Hepatic stellate cell (primary cell): ENCODE measurements around the gene ILK.

Source experiments
- DNase-seq: peaks from one replicate; pipeline ENCODE4 v3.0.0; 2011; ENCODE audit warnings: low spot score

The ILK gene

DNA sequence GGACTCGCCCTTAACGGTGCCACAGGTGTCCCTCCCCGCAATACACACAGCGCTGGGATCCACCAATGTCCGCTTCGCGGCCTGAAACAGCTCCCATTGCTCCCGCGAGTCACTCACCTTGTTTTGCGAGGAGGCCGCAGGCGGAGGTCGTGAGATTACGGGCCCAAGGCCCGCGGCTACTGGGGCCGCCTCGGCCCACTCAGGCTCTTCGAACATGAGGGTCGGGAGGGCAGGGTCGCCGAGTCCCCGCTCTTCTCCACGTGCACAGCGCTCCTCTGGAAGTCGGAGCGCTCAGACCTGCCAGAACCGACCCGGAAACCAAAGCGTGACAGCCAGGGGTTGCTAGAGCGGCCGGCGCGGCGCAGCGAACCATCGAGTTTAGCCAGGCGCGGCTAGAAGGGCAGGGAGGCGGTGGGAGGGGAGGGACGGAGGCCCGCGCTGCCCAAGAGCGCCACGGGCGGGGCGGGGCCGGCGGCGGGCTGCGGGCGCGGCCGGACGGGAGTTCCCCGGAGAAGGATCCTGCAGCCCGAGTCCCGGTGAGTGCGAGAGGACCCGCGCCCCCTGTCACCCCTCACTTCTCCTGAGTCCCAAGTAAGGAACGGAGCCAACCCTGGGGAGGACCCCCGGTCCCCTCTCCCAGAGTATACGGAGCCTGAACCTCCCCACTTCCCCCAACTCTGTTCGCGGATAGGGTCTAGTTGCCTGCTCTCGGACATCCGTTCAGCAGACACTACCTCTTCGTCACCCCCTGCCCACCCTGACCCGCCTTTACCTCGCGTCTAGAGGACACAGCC lies at the start of gene ILK, which contains the start of gene RRP8:
Gene ILK, plus strand, starts transcription at position 488 of the 794 bp plus-strand sequence. CDS start 498 bp downstream, outside the sequence.
Gene RRP8, minus strand, starts transcription at position 330 of the 794 bp plus-strand sequence. Its CDS starts 114 bp downstream, at position 216.
- DNase-seq, result peak; percentile 94

DNA sequence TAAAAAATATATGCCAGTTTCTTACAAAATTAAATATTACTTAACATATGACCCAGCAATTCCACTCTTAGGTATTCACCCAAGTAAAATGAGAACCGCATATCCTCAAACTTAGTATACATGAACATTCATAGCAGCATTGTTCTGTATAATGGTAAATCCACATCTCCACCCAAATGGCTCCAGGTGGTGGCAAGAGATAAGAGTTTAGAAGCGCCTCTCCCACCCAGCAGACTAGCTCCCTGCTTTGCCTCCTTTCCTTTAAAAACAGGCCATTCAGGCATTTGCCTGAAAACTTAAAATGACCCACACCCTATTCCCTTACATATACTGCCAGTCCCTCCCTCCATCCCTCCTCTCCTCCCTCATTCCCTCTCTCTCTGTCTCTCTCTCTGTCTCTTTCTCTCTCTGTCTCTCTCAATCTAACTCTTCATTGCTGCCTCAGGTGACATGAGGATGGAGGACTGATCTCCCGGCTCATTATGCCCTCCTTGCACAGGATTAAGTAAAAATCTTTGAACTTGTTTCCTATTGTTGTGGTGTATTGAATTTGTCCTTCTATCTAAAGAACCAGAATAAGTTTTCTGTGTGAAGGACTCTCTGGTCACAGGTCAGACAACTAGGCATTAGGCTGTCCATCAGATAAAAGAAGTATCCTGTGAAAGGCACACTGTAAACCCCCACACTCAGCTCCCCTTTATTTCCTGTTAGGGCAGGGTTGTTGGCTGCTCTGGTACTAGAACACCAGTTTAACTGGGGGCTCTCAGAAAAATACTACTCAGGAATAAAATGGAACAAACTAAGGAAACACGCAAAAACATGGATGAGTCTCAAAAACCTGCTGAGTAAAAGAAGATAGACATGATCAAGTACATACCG lies 48.5 kb upstream of the ILK start:
- no peak for DNase-seq

GRCh38 chr11:6556139-6556949 lies 47.2 kb upstream of the ILK start:
- no peak for DNase-seq

DNA sequence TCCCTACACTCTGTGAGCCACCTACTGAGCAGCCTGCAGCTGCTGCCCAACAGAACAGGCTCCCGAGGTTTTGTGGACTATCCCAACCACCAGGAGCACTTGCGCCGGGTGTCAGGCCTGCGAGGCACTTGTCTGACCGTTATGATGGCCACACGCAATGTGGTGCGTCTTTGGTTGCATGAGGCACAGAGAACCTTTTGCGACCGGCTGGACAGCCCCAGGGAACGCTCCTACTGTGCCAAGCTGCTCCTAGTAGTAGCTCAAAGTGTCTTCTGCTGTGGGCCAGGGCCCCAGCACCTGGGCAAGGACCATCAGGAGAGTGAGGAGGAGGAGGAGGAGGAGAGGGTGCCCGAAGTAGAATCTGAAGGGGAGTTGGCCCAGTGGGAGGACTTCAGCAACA lies 46.5 kb upstream of the ILK start:
- DNase-seq, result no peak

GRCh38 chr11:6557761-6558674 lies 45.6 kb upstream of the ILK start:
- no peak for DNase-seq

- no peak for DNase-seq
Measured at GRCh38 chr11:6559369-6559768, 44.2 kb upstream of the ILK start.

DNA sequence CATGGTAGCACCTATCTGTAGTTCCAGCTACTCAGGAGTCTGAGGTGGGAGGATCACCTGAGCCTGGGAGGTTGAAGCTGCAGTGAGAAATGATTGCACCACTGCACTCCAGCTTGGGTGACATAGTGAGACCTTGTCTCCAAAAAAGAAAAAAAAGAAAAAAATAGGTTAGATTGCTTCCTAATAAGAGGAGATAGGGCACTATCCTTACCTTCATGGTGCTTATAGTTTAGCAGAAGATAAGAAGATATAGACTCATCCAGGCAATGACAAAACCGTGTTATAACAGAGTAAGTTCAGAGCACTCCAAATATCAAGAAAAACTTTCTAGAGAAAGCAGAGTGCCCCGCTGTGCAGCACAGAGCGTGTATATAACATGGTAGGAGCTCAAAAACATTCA lies 42.3 kb upstream of the ILK start:
- DNase-seq, result no peak

DNA sequence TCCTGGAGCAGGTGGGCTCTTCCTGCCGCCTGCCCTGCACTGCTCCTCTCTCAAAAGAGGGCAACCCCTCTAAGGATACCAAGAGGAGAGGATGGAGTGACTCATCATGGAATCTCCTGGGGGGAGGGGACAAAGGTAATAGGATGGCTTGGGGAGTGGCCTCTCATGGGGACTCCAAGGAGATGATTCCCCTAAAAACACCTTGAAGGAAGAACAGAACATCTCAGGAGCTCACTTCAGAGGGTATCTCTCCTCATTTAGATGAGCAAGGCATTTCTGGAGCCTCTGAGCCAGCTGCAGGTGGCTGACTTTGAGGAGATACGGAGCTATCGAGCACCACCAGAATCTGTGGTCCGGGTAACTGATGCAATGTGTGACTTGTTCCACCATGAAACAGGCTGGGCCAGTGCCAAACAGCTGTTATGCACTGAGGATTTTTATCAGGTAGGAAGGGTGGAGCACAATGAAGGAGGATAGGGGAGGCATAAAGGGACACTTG lies 40.4 kb upstream of the ILK start:
- DNase-seq, result no peak

DNA sequence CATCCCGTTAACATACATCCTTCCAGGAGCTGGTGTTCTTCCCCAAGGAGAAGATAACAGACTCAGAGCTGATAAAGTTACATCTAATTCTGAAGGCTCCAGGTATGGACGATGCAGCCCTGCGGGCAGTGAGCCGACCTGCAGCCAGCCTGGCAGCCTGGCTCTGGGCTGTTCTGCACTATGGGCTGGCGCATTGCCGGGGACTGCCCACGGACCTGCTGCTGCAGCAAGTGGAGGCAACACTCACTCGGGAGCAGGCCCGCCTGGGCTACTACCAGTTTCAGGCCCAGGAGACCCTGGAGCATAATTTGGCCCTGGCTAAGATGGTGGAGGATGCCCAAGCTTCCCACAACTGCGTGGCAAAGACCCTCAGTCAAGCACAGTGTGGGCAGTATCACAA lies 39.9 kb upstream of the ILK start:
- DNase-seq, result no peak

GRCh38 chr11:6565325-6565724 lies 38.2 kb upstream of the ILK start:
- no peak for DNase-seq

DNA sequence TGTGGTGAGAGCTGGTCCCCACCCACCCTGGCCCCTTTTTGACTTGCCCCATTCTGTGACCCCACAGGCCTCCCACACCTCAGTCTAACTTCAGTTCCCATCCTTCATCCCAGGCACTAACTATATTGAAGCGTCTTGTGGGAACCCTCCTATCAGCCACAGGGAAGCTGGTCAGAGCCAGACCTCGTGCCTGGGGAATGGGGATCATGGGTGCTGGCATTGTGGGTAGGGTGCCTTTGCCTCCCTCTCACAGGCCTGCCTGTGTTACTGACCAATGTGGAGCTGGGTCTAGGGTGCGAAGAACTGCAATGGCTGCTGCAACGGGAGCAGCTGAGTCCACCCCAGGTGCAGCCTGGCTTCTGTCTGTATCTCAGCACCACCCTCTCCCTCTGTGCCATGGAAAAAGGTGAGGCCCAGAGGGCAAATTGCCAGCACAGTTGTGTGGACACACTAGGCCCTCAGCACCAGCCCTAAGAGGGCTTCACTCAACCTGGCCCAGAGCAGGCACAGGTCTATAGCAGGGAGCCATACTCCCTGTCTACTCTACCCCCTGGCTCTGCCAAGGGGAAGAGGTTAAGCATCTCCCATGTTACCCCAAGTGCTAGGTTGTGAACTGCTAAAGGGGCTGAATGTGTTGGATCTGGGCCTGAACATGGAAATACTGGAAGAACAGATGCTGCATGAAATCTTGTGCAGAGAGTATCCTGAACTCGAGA lies 37.4 kb upstream of the ILK start:
- no peak for DNase-seq

DNA sequence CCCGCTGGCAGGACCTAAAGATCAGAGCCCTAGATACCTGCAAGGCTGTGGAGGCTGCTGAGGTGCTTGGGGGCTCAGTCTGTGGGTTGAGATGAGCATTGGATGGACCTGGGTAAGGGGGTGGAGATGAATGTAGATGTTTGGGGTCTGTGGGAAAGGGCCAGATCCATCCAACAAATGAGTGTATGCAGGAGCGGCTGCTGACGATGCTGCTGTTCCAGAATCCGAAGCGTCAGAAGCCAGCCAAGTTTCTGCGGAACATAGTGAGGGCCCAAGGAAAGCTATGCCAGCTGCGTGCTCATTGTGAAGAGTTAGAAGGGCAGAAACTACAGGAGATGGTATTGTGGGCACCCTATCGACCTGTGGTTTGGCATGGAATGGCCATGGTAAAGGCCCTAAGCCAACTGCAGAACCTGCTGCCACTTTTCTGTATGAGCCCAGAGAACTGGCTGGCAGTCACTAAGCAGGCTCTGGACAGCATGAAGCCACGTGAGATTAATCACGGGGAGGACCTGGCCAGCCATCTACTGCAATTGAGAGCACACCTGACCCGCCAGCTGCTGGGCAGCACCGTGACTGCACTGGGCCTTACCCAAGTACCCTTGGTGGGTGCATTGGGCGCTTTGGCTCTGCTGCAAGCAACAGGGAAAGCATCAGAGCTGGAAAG lies 36.7 kb upstream of the ILK start:
- DNase-seq, result no peak

DNA sequence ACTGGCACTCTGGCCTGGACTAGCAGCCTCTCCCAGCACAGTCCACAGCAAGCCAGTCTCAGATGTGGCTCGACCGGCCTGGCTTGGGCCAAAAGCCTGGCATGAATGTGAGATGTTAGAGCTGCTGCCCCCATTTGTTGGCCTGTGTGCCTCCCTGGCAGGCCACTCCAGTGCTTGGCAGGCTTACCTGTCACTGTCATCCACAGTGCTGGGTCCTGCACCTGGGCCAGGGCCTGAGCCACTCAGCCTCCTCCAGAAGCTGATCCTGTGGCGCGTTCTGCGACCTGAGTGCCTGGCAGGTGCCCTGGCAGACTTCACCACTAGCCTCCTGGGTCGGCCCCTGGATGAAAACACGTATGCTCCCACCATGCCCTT lies 36.2 kb upstream of the ILK start:
- no peak for DNase-seq

GRCh38 chr11:6568191-6568918 lies 35.2 kb upstream of the ILK start:
- peak; percentile 58 for DNase-seq

GRCh38 chr11:6569706-6570105 lies 33.9 kb upstream of the ILK start:
- DNase-seq, result no peak

DNA sequence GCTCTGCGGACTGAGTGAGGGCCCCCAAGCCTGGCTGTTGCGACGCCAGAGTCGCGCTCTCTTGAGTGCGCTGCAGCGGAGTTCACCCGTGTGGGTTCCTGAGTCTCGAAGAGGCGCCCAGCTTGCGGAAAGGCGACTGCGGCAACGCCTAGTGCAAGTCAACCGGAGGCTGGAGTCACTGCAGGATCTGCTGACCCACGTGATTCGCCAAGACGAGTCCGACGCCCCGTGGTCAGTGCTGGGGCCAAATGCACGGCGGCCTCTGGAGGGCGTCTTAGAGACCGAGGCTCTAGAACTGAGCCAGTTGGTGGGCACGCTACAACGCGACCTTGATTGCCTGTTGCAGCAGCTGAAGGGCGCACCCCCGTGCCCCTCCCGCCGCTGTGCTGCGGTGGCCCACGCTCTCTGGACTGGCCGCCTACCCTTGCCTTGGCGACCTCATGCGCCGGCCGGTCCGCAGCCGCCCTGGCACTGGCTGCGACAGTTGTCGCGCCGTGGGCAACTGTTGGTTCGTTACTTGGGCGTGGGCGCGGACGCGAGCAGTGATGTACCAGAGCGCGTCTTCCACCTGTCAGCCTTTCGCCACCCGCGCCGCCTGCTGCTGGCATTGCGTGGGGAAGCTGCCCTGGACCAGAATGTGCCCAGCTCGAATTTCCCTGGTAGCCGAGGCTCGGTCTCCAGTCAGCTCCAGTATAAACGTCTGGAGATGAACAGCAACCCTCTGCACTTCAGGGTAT lies 32.7 kb upstream of the ILK start:
- no peak for DNase-seq

GRCh38 chr11:6571434-6572008 lies 32.1 kb upstream of the ILK start:
- DNase-seq, result no peak

GRCh38 chr11:6572215-6572614 lies 31.4 kb upstream of the ILK start:
- peak; percentile 74 for DNase-seq
